CD4-positive, alpha-beta T cell (primary cell): ENCODE data around the gene CFAP119. TPM values are rescaled to one million over a fixed set of nuclear protein-coding genes. Genes with fewer than 3 reads are reported as not detected.

Source experiments
- ATAC-seq: fragments of 200-7000 bp; cut with Tn5 transposase; one replicate; pipeline ENCODE4 v1.10.0; 2022; ENCODE audit warnings: mild to moderate bottlenecking; ENCODE audit not compliant: poor library complexity
- CTCF ChIA-PET: fragments of 350-600 bp; sonication (Branson Sonifier 250); formaldehyde crosslinking; loops from one replicate; lab custom pipeline; 2021; ENCODE audit warnings: antibody characterized with exemption, inconsistent platforms; lab: Charles Lee
- POLR2A ChIA-PET: fragments of 350-600 bp; sonication (Branson Sonifier 250); formaldehyde crosslinking; loops from one replicate; lab custom pipeline; 2021; ENCODE audit warnings: antibody characterized with exemption, inconsistent platforms; lab: Charles Lee
- DNase-seq, 14 experiments: peaks; one replicate each; pipeline ENCODE4 v3.0.0-alpha.2; 2013 to 2020; ENCODE audit warnings: mixed read lengths in 2 of 14
- H3K27ac ChIP-seq, 2 donors: one replicate each; pipeline versions ENCODE4 v1.5.1 to v1.7.0; 2013; ENCODE audit warnings: low read length in 2 of 2, low read depth in 1 of 2, mild to moderate bottlenecking in 1 of 2
- H3K27me3 ChIP-seq, 2 experiments: 1 replicate in 1 of 2; 2 replicates in 1 of 2; pipeline versions ENCODE4 v1.6.1 to v1.7.0; 2013; ENCODE audit warnings: low read length in 2 of 2, control low read depth in 1 of 2, mild to moderate bottlenecking in 1 of 2, moderate library complexity in 1 of 2; ENCODE audit not compliant: insufficient read depth in 2 of 2, control insufficient read depth in 1 of 2
- H3K36me3 ChIP-seq: one replicate; pipeline ENCODE4 v1.6.1; 2013; ENCODE audit warnings: low read length, control low read depth; ENCODE audit not compliant: insufficient read depth
- H3K4me1 ChIP-seq: one replicate; pipeline ENCODE4 v1.6.1; 2013; ENCODE audit warnings: low read length, control low read depth; ENCODE audit not compliant: insufficient read depth
- H3K4me3 ChIP-seq: one replicate; pipeline ENCODE4 v1.5.1; 2013; ENCODE audit warnings: mild to moderate bottlenecking, low read length, moderate library complexity
- H3K9me3 ChIP-seq, 2 experiments: 1 replicate in 1 of 2; 2 replicates in 1 of 2; pipeline versions ENCODE4 v1.6.1 to v1.7.0; 2013; ENCODE audit warnings: low read length in 2 of 2, mild to moderate bottlenecking in 2 of 2, control low read depth in 1 of 2, moderate library complexity in 1 of 2; ENCODE audit not compliant: control insufficient read depth in 1 of 2, insufficient read depth in 1 of 2
- H3K27ac Mint-ChIP-seq: one replicate; pipeline ENCODE4 v1.8.0; 2020; ENCODE audit warnings: mixed read lengths
- H3K27me3 Mint-ChIP-seq: one replicate; pipeline ENCODE4 v1.8.0; 2021; ENCODE audit warnings: mixed read lengths
- H3K36me3 Mint-ChIP-seq: one replicate; pipeline ENCODE4 v1.8.0; 2021; ENCODE audit warnings: low read depth, mixed read lengths
- H3K4me1 Mint-ChIP-seq: one replicate; pipeline ENCODE4 v1.8.0; 2021; ENCODE audit warnings: low read depth, mixed read lengths
- H3K4me3 Mint-ChIP-seq: one replicate; pipeline ENCODE4 v1.8.0; 2020; ENCODE audit warnings: mild to moderate bottlenecking, mixed read lengths
- H3K9me3 Mint-ChIP-seq: one replicate; pipeline ENCODE4 v1.8.0; 2020; ENCODE audit warnings: mixed read lengths
- intact Hi-C, 2 experiments: fragments of 100-400 bp; cut with DNase I in 1 of 2; cut with micrococcal nuclease in 1 of 2; formaldehyde crosslinking; loops; one replicate each; pipeline versions ENCODE4 v1.15.1 to v1.9.0; 2023 to 2025; cut with DNase I, micrococcal nuclease
- total RNA-seq, 174 experiments: library from RNA in 2 of 174; stranded (reverse) in 2 of 174; gene quantifications; one replicate each; pipeline ENCODE4 v1.2.3 and lab custom pipeline; 2021 to 2026
- TF ChIP-seq, protein P1 (sequence below): fragments of 200-600 bp; IDR thresholded peaks from one replicate; pipeline ENCODE4 v1.8.0; 2022; ENCODE audit warnings: antibody characterized with exemption, mild to moderate bottlenecking

Gene CFAP119
- total RNA-seq, 2 experiments from 2014 or later: 1.7 to 2.2 TPM

DNA sequence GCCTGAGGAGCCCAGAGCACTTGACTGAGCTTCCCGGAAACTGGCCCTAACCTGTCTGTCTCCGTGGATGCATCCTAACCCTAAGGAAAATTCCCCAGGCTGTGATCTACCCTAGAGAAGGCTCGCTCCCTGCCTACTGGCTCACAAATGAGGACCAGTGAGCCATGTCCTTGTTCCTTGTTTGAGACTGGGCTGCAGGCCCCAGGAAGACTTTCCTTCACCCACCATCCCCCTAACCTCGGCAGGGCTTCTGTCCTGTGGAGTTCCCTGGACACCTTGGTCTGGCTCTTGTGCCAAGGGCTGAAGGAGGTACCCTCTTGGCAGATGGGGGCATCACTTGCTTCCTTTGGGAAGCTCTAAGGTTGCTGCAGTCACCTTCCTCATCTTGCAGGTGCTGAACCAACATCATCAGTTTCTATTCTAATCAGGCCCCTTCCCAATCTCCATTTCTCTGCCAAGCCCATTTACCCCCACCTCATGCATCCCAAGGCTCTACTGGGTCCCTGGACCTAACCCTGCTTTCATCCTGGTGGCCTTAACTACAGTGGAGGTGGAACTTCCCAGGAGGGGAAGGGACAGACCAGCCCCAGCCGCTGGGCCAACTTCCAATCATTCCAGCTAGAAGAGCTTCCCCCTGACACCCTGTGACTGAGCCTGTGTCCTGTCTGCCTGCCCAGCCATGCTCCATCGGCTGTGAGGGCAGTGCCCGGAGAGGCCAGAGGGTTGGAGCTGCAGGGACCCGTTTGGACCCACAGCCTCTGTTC lies 12.7 kb upstream of the CFAP119 start:
- TF ChIP-seq, protein P1, sequence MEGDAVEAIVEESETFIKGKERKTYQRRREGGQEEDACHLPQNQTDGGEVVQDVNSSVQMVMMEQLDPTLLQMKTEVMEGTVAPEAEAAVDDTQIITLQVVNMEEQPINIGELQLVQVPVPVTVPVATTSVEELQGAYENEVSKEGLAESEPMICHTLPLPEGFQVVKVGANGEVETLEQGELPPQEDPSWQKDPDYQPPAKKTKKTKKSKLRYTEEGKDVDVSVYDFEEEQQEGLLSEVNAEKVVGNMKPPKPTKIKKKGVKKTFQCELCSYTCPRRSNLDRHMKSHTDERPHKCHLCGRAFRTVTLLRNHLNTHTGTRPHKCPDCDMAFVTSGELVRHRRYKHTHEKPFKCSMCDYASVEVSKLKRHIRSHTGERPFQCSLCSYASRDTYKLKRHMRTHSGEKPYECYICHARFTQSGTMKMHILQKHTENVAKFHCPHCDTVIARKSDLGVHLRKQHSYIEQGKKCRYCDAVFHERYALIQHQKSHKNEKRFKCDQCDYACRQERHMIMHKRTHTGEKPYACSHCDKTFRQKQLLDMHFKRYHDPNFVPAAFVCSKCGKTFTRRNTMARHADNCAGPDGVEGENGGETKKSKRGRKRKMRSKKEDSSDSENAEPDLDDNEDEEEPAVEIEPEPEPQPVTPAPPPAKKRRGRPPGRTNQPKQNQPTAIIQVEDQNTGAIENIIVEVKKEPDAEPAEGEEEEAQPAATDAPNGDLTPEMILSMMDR: no peak
- no peak overlapping the region for H3K27ac Mint-ChIP-seq
- H3K27me3 ChIP-seq: no peaks in the 10 kb centered on the region
- H3K36me3 Mint-ChIP-seq: peaks cover 49% of the 10 kb centered on the region
- ChIA-PET POLR2A (interaction anchor here (0.7 to 1.5 kb wide), 6 partner anchors 15 to 116 kb away, joined by 3 to 7 read pairs (median 4); partner anchors contain the start of gene FBRS), CTCF (interaction anchor here (1.1 to 1.5 kb wide), 2 partner anchors 40 to 127 kb away, joined by 4 to 5 read pairs; no protein-coding TSS in a partner anchor)
- H3K4me3 ChIP-seq: peak overlapping the region; percentile 55
- DNase-seq: peak in 1 of 14 experiments; percentile 20
- no peaks in the 10 kb centered on the region for H3K9me3 Mint-ChIP-seq
- H3K4me1 ChIP-seq: peaks cover 20% of the 10 kb centered on the region
- H3K27ac ChIP-seq: no peak overlapping the region
- H3K27me3 Mint-ChIP-seq: peaks cover 8% of the 10 kb centered on the region
- H3K4me3 Mint-ChIP-seq: peak overlapping the region; percentile 92
- intact Hi-C loops: loop anchor here in 1 of 2 experiments (5.0 kb wide), 1 partner anchor 38 kb away; no protein-coding TSS in a partner anchor
- peaks cover 33% of the 10 kb centered on the region for H3K36me3 ChIP-seq
- peaks cover 34% of the 10 kb centered on the region for H3K4me1 Mint-ChIP-seq
- no peak for ATAC-seq
- H3K9me3 ChIP-seq: no peaks in the 10 kb centered on the region

DNA sequence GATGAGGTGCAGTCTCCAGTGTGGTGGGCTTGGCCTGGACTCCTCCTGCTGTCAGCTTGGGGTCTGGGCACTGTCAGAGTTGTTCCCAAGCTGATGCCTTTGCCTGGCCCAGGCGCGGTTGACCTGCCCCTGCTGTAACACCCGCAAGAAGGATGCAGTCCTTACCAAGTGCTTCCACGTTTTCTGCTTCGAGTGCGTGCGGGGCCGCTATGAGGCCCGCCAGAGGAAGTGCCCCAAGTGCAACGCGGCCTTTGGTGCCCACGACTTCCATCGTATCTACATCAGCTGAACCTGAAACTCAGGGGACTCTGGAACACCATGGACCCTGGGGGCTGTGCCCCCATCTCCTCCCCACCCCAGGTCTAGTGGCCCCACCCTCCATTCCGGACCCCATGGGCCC lies 12.0 kb upstream of the CFAP119 start:
- CTCF ChIA-PET: no interaction called here

DNA sequence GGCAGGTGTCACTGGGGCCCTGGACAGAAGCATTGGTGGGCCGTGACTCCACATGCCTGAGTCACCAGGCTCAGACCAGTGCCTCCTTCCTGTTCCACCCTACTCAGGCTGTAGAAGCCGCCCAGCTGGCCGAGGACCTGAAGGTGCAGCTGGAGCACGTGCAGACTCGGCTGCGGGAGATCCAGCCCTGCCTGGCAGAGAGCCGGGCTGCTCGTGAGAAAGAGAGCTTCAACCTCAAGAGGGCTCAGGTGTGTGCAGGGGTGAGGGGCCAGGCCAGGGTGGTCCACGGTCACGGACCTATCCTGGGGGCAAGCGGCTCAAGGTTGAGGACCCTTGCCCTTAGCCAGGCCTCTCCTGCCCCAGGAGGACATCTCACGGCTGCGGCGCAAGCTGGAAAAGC lies 9.9 kb upstream of the CFAP119 start:
- Mint-ChIP-seq H3K4me1 (peaks cover 25% of the 10 kb centered on the region), H3K27me3 (peaks cover under 1% of the 10 kb centered on the region), H3K9me3 (no peaks in the 10 kb centered on the region), H3K4me3 (no peak overlapping the region), H3K36me3 (peaks cover 77% of the 10 kb centered on the region), H3K27ac (no peak overlapping the region)
- ChIA-PET POLR2A (no interaction called here), CTCF (no interaction called here)
- H3K36me3 ChIP-seq: peaks cover 61% of the 10 kb centered on the region
- intact Hi-C loops: no loop called here
- ATAC-seq (no peak), DNase-seq (peak in 1 of 14 experiments; percentile 18)
- H3K9me3 ChIP-seq: no peaks in the 10 kb centered on the region
- peaks cover 26% of the 10 kb centered on the region for H3K4me1 ChIP-seq
- TF ChIP-seq, protein P1: no peak
- no peak overlapping the region for H3K4me3 ChIP-seq
- no peaks in the 10 kb centered on the region for H3K27me3 ChIP-seq
- H3K27ac ChIP-seq: no peak overlapping the region

More for the DNA sequence above, 12.0 kb upstream of the CFAP119 start:
- intact Hi-C loops: no loop called here
- TF ChIP-seq, protein P1: no peak
- Mint-ChIP-seq H3K4me1 (peaks cover 34% of the 10 kb centered on the region), H3K27me3 (peaks cover 8% of the 10 kb centered on the region), H3K4me3 (no peak overlapping the region), H3K27ac (no peak overlapping the region), H3K9me3 (no peaks in the 10 kb centered on the region), H3K36me3 (peaks cover 56% of the 10 kb centered on the region)
- ATAC-seq (no peak), DNase-seq (no peak)
- POLR2A ChIA-PET: interaction anchor here (0.6 kb wide), 1 partner anchor 57 kb away, joined by 3 read pairs; no protein-coding TSS in a partner anchor
- Histone ChIP-seq H3K4me3 (no peak overlapping the region), H3K27ac (no peak overlapping the region), H3K9me3 (no peaks in the 10 kb centered on the region), H3K27me3 (no peaks in the 10 kb centered on the region), H3K4me1 (peaks cover 20% of the 10 kb centered on the region), H3K36me3 (peaks cover 40% of the 10 kb centered on the region)
